Measurements from ENCODE around the gene FCER2. TPM values are rescaled to one million over a fixed set of nuclear protein-coding genes. Genes with fewer than 3 reads are reported as not detected.

Gene FCER2
- total RNA-seq, 3 donors from 2014 or later: 0.26 to 0.44 (median 0.29) TPM

DNA sequence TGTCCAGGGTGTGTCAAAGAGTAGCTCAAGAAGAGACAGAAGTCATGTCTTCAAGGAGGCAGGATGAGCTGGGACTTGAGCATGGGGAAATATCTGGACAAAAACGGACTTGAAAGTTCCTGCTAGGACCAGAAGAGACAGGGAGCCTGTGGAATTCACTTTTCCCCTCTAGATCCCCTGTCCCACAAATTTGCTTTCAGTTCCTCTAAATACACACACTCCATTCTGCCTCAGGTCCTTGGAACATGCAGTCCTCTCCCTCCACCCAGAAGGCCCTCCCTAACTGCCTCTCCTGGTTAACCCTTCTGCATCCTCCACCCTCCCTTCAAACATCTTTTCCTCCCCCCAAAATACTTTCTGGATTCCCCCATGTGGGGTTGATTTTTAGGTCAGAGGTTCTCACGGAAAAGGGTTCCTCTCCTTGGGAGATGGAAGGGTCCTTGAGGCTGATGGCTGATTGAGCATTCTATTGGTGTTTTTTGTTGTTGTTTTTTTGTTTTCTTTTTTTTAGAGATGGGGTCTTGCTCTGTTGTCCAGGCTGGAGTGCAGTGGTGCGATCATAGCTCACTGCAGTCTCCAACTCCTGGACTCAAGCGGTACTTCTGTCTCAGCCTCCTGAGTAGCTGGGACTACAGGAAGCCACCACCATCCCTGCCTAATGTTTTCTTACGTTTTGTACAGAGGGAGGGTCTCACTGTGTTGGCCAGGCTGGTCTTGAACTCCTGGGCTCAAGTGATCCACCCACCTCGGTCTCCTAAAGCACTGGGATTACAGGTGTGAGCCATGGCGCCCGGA is 40.0 kb downstream of the FCER2 start:
- H3K9me3 ChIP-seq: no peaks in the 10 kb centered on the region
- TF ChIP-seq, protein P1, sequence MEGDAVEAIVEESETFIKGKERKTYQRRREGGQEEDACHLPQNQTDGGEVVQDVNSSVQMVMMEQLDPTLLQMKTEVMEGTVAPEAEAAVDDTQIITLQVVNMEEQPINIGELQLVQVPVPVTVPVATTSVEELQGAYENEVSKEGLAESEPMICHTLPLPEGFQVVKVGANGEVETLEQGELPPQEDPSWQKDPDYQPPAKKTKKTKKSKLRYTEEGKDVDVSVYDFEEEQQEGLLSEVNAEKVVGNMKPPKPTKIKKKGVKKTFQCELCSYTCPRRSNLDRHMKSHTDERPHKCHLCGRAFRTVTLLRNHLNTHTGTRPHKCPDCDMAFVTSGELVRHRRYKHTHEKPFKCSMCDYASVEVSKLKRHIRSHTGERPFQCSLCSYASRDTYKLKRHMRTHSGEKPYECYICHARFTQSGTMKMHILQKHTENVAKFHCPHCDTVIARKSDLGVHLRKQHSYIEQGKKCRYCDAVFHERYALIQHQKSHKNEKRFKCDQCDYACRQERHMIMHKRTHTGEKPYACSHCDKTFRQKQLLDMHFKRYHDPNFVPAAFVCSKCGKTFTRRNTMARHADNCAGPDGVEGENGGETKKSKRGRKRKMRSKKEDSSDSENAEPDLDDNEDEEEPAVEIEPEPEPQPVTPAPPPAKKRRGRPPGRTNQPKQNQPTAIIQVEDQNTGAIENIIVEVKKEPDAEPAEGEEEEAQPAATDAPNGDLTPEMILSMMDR (IDR thresholded peaks at IDR 0.05): no peak
- no peaks in the 10 kb centered on the region for H3K4me1 ChIP-seq (ENCODE audit: low read depth)
- DNase-seq (no peak), ATAC-seq (no peak)
- intact Hi-C loops (cut with DNase I, micrococcal nuclease): no loop called here
- H3K4me3 ChIP-seq: no peak overlapping the region
- no peaks in the 10 kb centered on the region for H3K36me3 ChIP-seq (ENCODE audit: low read depth)

DNA sequence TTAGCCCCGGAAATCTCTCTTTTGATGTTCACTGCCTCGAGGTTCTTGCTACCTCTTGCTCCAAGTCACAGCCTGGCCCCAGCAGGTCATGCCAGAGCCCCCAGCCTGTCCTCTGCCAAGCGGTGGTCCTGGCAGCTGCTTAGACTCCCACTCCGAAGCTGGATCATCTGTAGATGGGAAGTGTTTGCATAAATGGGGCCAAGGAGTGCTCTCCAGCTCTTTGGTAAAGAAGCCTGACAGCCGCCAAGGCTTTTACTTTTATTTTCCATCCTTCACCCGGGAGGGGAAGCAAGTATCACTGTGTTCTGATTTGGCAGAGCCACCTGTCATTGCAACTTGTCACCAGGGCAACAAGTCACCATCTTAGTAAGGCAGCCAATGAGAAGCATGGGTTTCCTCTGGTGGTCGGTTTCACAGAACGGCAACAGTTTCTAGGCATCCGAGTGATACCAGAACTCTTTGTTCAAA is 43.7 kb downstream of the FCER2 start:
- ATAC-seq (peak; percentile 63), DNase-seq (no peak)
- intact Hi-C loops (cut with DNase I, micrococcal nuclease): no loop called here
- Histone ChIP-seq H3K4me1 (ENCODE audit: low read depth) (no peaks in the 10 kb centered on the region), H3K36me3 (ENCODE audit: low read depth) (no peaks in the 10 kb centered on the region), H3K9me3 (no peaks in the 10 kb centered on the region), H3K4me3 (no peak overlapping the region)
- TF ChIP-seq, protein P1 (IDR thresholded peaks at IDR 0.05): no peak

DNA sequence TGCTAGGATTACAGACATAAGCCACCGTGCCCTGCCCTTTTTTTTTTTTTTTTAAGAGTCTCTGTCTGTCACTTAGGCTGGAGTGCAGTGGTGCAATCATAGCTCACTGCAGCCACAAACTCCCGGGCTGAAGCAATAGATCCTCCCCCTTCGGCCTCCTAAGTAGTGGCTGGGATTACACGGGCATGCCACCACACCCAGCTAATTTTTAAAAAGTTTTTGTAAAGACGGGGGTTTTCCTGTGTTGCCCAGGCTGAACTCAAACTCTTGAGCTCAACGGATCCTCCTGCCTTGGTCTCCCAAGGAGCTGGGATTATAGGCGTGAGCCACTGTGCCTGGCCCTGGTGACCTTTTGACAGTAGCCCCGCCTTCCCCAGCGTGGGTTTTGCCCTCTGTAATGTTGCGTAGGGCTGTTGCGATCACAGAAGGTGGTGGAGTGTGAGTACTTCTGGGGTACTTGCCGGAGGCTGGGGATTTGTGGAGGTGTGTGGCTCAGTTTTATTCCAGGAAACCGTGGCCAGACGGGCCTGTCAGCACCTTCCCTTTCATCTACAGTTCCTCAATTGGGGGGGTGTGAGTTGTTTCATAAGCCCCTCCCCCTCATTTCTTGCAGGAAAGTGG is 44.7 kb downstream of the FCER2 start:
- ATAC-seq (peak; percentile 16), DNase-seq (no peak)
- Histone ChIP-seq H3K9me3 (no peaks in the 10 kb centered on the region), H3K4me3 (no peak overlapping the region), H3K4me1 (ENCODE audit: low read depth) (peaks cover 2% of the 10 kb centered on the region), H3K36me3 (ENCODE audit: low read depth) (no peaks in the 10 kb centered on the region)
- intact Hi-C loops (cut with DNase I, micrococcal nuclease): no loop called here
- TF ChIP-seq, protein P1 (IDR thresholded peaks at IDR 0.05): no peak

DNA sequence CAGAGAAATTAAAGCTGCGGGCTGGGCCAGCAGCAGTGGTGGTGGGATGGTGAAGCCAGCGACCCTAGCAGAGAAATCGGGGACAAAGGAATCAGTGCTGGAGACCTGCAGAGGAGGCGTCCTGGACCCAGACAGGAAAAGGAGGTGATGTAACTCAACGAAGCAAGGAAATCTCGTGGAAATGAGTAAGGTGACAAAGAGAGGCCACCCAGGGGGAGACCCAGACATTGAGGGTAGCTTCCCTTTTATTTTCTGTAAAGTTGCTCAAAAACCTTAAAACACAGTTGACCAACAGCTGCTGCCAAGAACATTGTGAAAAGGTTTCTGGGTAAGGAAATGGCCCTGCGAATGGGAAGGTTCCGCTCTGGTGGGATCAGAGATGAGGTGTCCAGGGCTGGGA is 46.4 kb downstream of the FCER2 start:
- H3K36me3 ChIP-seq (ENCODE audit: low read depth): no peaks in the 10 kb centered on the region
- no peaks in the 10 kb centered on the region for H3K9me3 ChIP-seq
- ATAC-seq (no peak), DNase-seq (no peak)
- no peak overlapping the region for H3K4me3 ChIP-seq
- H3K4me1 ChIP-seq (ENCODE audit: low read depth): peaks cover 4% of the 10 kb centered on the region
- intact Hi-C loops (cut with DNase I, micrococcal nuclease): no loop called here
- TF ChIP-seq, protein P1 (IDR thresholded peaks at IDR 0.05): no peak

DNA sequence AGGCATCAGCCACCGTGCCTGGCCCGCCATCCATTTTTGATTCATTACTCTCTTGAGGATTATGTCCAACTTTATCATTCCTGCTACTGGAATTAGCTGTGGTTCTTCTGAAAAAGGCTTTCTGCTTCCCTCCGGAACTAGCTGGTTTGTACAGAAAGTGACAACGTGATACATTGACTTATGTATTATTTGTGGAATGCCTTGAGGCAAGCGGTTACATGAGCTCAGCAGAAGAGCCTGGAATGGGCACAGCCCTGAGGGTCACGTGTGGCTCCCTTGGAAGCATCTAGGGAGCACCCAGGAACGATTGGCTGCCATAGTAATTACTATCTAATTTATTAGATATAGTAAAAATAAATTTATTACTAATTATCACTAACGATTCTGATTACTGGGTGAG is 47.5 kb downstream of the FCER2 start:
- no peaks in the 10 kb centered on the region for H3K36me3 ChIP-seq (ENCODE audit: low read depth)
- DNase-seq: no peak
- H3K4me3 ChIP-seq: no peak overlapping the region
- no peaks in the 10 kb centered on the region for H3K9me3 ChIP-seq
- intact Hi-C loops (cut with DNase I, micrococcal nuclease): no loop called here
- no peak for ATAC-seq
- peaks cover 4% of the 10 kb centered on the region for H3K4me1 ChIP-seq (ENCODE audit: low read depth)
- TF ChIP-seq, protein P1 (IDR thresholded peaks at IDR 0.05): no peak
